HEK293 (cell line): ENCODE measurements around the gene SKAP1.

ENCODE experiments used
- CTCF ChIP-seq: fragments of 450-650 bp; formaldehyde crosslinking; IDR thresholded peaks from 2 replicates; pipeline ENCODE4 v1.5.1; 2016; ENCODE audit warnings: missing biosample characterization, missing genetic modification characterization
- GLIS1 ChIP-seq: fragments of 450-650 bp; formaldehyde crosslinking; IDR thresholded peaks from 2 replicates; pipeline ENCODE4 v1.5.1; 2016; ENCODE audit warnings: missing biosample characterization, missing genetic modification characterization
- HOXC10 ChIP-seq: sonication (generic); formaldehyde crosslinking; IDR thresholded peaks from 2 replicates; pipeline ENCODE4 v1.8.1; 2023; ENCODE audit warnings: mild to moderate bottlenecking, missing genetic modification reagents
- REST ChIP-seq: fragments of 450-650 bp; formaldehyde crosslinking; IDR thresholded peaks from 2 replicates; pipeline ENCODE4 v1.5.1; 2016; ENCODE audit warnings: missing biosample characterization, missing genetic modification characterization
- SETDB1 ChIP-seq: IDR thresholded peaks from one replicate; pipeline ENCODE4 v1.6.1; 2017; ENCODE audit warnings: mild to moderate bottlenecking, low read length, moderate library complexity, mixed read lengths; ENCODE audit not compliant: insufficient read length
- YY2 ChIP-seq: fragments of 450-650 bp; formaldehyde crosslinking; IDR thresholded peaks from 2 replicates; pipeline ENCODE4 v1.5.1; 2016; ENCODE audit warnings: missing biosample characterization, missing genetic modification characterization
- ZFHX2 ChIP-seq: fragments of 450-650 bp; formaldehyde crosslinking; conservative IDR thresholded peaks from 2 replicates; pipeline ENCODE4 v1.5.1; 2016; ENCODE audit warnings: missing biosample characterization, missing genetic modification characterization
- ZNF174 ChIP-seq: fragments of 450-650 bp; formaldehyde crosslinking; IDR thresholded peaks from 2 replicates; pipeline ENCODE4 v1.5.0; 2017; ENCODE audit warnings: missing biosample characterization, mild to moderate bottlenecking, missing genetic modification characterization
- ZNF2 ChIP-seq: fragments of 450-650 bp; formaldehyde crosslinking; IDR thresholded peaks from 2 replicates; pipeline ENCODE4 v1.5.1; 2016; ENCODE audit warnings: missing biosample characterization, missing genetic modification characterization
- ZNF350 ChIP-seq: fragments of 450-650 bp; formaldehyde crosslinking; IDR thresholded peaks from 2 replicates; pipeline ENCODE4 v1.5.0; 2017; ENCODE audit warnings: missing biosample characterization, mild to moderate bottlenecking, missing genetic modification characterization
- ZNF510 ChIP-seq: fragments of 450-650 bp; formaldehyde crosslinking; IDR thresholded peaks from 2 replicates; pipeline ENCODE4 v1.5.1; 2018; ENCODE audit warnings: mild to moderate bottlenecking, missing genetic modification characterization, missing biosample characterization; ENCODE audit not compliant: insufficient replicate concordance
- ZNF677 ChIP-seq: fragments of 450-650 bp; IDR thresholded peaks from 2 replicates; pipeline ENCODE4 v1.5.0; 2018; ENCODE audit warnings: missing biosample characterization, mild to moderate bottlenecking, missing genetic modification characterization, moderate library complexity
- ZNF707 ChIP-seq: fragments of 450-650 bp; formaldehyde crosslinking; IDR thresholded peaks from 2 replicates; pipeline ENCODE4 v1.5.1; 2016; ENCODE audit warnings: missing biosample characterization, missing genetic modification characterization
- ZSCAN5A ChIP-seq: fragments of 450-650 bp; formaldehyde crosslinking; IDR thresholded peaks from 2 replicates; pipeline ENCODE4 v1.5.1; 2016; ENCODE audit warnings: missing biosample characterization, missing genetic modification characterization

- no peak for TF ChIP-seq REST
- TF ChIP-seq CTCF (tag by site-specific recombination): no peak
- no peak for TF ChIP-seq ZNF174
- no peak for TF ChIP-seq ZNF2 (tag by site-specific recombination)
- no peak for TF ChIP-seq ZNF510
- TF ChIP-seq GLIS1: no peak
- TF ChIP-seq SETDB1: no peak
- no peak for TF ChIP-seq HOXC10 (CRISPR knock-in tag)
- no peak for TF ChIP-seq ZNF350 (tag by site-specific recombination)
- no peak for TF ChIP-seq YY2
- no peak for TF ChIP-seq ZSCAN5A
- TF ChIP-seq ZFHX2 (tag by site-specific recombination): no peak
- TF ChIP-seq ZNF677: no peak
- TF ChIP-seq ZNF707: no peak
Observed at GRCh38 chr17:48307255-48307654, 122.8 kb downstream of the SKAP1 start.
